DLD1 (cell line): ENCODE results near the gene TTLL8.

Experiments
- in situ Hi-C: cut with HindIII; loops from 2 replicates; pipeline ENCODE4 v1.10.0; 2017; ENCODE audit warnings: low sequenced_read_pairs

The TTLL8 gene

DNA sequence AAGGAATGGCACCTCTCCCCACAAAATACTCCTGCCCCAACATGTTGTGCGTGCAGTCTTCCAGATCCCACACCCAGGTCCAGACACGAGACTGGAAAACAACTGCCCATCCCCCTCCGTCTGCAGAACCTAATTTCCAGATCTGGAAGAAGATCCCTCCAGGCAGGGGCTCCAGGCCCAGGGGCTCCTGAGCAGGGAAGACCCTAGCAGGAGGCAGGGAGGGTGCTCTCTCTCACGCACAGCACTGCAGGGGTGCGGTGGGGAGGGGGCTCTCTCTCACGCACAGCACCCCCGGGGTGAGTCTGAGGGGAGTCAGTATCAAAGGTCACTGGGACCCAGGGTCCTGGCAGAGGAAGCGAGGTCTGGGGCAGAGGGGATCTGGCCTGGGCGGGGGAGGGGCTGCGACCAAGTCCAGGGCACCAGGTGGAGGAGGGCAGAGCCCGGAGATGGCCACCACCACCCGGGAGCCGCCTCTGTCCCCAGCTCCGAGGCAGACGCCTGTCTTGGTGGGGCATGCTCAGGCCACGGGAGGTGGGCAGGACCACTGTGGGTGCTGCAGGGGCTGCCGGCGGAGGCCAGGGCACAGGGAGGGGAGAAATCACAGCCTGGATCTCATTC lies 25.5 kb upstream of the TTLL8 start:
- in situ Hi-C loops = no loop called here

DNA sequence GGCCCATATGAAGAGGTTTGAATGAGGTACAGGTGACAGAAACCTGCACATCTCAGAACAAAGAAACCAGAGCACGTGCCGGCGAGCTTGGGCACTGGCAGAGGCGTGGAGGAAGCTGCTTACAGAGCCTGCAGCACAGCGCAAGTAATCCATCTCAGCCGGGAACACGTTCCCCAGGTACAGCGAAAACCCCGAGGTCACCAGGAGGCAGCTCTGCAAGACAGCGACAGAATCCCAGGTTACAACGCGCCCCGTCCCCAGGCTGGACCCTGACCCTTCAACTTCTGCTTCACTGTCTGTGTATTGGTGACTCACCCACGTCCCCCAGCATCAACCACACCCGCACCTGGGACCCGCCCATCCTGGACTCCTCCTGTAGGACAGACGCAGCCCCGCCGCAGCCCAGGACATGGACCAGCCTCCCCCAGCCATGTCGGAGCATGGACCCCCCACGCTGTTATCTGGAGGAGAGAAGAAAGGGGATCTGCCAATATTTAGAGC lies 24.9 kb upstream of the TTLL8 start:
- in situ Hi-C loops = no loop called here

- in situ Hi-C loops = no loop called here
Observed at GRCh38 chr22:50082197-50082715, 24.2 kb upstream of the TTLL8 start.

DNA sequence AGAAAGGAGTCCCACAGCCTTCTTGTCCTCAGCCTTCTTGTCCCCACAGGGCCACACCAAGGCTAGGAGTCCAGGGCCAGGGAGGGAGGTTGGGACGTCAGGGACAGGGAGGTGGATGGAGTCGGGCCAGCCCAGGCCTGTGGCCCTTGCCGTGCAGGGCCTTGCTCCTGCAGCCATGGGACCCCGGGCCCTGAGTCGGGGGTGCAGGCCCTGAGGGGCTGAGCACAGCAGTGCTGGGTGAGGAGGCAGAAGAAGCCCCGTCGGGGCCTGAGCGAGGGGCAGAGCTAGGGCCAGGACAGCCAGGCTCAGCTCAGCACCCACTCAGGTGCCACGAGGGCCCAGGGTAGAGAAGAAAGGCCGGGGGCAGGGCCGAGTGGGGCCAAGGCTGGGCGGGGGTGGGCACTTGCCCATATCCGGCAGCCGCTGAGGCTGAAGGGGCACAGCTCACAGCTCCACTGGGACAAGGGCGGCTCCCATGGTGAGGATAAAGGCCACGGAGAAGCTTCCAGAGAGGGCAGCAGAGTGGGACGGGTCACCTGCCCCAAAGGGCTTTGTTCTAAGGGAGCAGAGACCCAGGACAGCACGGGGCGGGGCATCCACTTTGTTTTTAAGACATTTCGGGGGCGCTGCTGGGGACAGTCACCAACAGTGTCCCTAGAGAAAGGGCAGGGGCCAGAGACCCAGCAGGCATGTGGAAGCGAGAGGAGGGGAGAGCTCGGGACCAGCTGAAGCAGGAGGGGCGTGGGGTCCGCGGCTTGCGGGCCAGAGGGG lies 23.5 kb upstream of the TTLL8 start:
- in situ Hi-C loops = no loop called here

- in situ Hi-C loops = no loop called here
Observed at GRCh38 chr22:50080077-50080465, 22.0 kb upstream of the TTLL8 start.

DNA sequence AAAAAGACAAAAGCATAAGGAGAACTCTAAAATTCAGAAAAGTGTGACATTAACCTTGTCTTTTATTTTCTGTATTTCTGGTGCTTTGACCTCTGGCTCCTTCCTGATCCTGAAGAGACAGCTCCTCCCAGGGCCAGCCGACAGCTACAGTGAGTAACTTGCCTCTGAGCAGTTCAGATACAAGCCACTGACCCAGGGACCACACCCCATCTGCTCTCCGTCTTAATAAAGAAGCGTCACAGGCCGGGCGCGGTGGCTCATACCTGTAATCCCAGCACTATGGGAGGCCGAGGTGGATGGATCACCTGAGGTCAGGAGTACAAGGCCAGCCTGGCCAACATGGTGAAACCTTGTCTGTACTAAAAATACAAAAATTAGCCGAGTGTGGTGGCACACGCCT lies 20.7 kb upstream of the TTLL8 start:
- in situ Hi-C loops = no loop called here

GRCh38 chr22:50078246-50078645 lies 20.1 kb upstream of the TTLL8 start:
- in situ Hi-C loops = no loop called here

DNA sequence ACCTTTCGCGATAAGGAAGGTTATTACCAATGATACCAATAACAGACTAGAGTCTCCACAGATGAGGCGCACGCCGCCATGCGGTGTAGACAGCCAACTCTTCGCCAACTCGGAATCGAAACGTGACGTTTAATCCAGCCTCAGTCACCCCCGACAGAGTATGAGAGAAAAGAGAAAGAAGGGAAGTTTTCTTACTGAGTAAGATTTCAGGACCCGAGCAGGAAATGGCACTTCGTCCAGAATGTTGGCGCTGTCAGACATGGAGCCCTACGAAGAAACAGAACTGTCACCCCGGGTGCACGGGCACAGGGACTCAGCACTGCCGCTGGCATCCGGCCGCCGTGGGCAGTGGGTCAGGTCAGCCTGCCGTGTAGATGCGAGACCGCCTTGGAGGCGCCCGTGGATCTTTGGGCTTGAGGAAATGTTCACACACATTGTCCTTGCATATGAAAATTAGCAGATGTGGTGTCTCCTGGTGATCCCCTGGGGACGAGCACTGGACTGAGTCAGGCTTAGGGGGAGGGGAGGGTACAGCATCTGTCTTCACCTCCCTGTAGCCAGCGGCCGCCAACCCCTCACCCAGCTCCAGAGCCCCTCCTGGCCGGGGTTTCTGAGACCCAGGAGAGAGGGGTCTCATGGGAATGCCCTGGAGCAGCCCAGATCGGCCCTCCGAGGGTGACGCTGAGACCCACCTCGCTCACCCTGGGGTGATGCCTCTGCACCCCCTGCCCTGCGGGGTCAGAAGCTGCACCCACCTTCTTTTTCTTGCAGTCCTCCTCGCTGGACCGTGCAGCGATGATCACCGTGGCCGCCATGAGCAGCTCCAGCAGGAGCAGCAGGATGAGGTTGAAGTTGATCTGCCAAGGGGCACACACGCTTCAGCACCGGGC lies 18.8 kb upstream of the TTLL8 start:
- in situ Hi-C loops = no loop called here

GRCh38 chr22:50074551-50075530 lies 16.7 kb upstream of the TTLL8 start:
- in situ Hi-C loops = no loop called here

- in situ Hi-C loops = no loop called here
Observed at GRCh38 chr22:50074056-50074455, 16.0 kb upstream of the TTLL8 start.

- in situ Hi-C loops = no loop called here
Observed at GRCh38 chr22:50072714-50073538, 14.8 kb upstream of the TTLL8 start.

DNA sequence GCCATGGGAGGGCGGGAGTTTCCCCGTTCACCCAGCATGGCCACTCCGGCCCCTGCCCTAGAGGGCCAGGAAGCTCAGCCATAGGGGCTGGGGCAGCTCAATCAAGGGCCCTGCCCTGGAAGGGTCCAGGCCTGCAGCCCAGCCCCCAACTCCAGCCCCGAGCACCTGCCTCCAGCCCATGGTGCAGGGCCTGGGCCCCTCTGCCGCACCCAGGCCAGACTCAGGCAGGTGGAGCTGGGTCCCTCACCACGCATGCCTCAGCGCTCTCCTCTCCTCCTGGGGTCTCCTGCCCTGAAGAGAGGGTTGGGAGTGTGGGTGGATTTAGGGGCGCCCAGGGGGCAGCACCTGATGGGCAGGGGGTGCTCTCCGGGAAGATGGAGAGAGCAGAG lies 14.1 kb upstream of the TTLL8 start:
- in situ Hi-C loops = no loop called here

- in situ Hi-C loops = no loop called here
Observed at GRCh38 chr22:50071432-50072166, 13.5 kb upstream of the TTLL8 start.

DNA sequence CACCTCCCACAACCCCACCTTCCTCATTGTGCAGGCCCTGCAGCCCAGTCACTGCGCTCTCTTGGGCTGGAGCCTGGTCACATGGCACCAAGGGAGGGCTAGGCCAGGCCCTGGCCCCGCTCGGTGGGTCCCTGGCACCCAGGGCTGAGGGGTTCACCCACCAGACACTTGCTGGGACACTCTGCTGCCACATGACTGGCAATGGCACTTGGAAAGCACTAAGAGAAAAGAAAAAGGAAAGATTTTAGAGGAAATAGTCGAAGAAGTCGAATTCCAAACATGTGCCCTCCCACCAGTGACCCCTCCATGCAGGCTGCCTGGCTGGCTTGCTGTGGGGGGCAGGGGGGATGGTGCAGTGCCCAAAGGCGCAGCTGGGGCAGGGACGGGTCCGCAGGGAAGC lies 12.3 kb upstream of the TTLL8 start:
- in situ Hi-C loops = no loop called here

DNA sequence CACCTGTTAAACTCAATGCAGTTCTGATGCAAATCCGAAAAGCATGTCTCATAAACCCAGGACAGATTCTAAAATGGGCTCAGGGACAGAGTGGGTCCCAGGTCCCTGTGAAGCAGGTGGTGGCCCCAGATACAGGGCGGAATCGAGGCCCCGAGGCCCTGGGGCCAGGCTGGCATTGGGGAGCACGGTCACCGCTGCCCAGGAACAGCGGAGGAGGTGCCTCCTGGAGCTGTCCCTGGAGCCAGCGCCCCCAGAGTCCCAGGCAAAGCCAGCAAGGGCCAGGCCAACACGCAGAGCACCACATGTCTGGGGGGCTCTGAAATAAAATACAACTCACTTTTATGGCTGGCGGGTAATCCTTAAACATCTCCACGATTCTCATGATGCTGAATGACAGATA lies 10.0 kb upstream of the TTLL8 start:
- in situ Hi-C loops = no loop called here

GRCh38 chr22:50067244-50067643 lies 9.1 kb upstream of the TTLL8 start:
- in situ Hi-C loops = no loop called here

- in situ Hi-C loops = no loop called here
Observed at GRCh38 chr22:50064453-50064852, 6.4 kb upstream of the TTLL8 start.

DNA sequence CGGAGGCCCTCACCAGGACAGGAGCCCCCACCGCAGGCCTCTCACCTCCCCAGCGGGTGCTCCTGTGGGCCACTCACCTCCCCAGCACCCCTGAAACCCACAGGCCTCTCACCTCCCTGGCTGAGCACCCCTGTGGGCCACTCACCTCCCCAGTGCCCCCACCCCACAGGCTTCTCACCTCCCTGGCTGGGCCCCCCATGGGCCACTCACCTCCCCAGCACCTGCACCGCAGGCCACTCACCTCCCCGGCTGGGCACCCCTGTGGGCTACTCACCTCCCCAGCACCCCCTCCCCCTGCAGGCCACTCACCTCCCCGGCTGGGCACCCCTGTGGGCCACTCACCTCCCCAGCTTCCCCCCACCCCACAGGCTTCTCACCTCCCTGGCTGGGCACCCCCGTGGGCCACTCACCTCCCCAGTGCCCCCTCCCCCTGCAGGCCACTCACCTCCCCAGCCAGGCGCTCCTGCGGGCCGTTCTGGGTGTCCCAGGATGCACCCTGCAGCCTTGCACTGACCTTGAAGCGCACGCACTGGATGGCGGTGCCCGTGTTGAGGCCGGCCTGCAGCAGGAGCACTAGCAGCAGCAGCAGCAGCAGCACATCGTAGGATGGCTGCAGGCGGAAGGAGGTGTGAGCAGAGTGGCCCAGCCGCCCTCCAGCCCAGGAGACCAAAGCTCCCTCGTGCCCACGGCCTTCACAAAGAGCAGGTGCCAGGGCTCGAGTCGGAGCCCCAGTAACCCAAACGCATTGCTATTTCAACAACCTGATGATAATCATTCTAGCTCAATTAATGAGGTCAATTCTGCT lies 5.7 kb upstream of the TTLL8 start:
- in situ Hi-C loops = no loop called here
